G401 (cell line): ENCODE data around the gene TSPAN4. TPM values are rescaled to one million over a fixed set of nuclear protein-coding genes. Genes with fewer than 3 reads are reported as not detected.

Experiments
- DNase-seq: peaks from one replicate; pipeline ENCODE4 v3.0.0-alpha.2; 2015; ENCODE audit warnings: low spot score
- in situ Hi-C: cut with HindIII; loops from 2 replicates; pipeline ENCODE4 v1.10.0; 2016; ENCODE audit warnings: low sequenced_read_pairs, mixed read lengths
- total RNA-seq: library from RNA; depleted of rRNA; stranded (reverse); fragments of >200 nt; shearing (Covaris generic); gene quantifications from 2 replicates; pipeline ENCODE4 v1.2.3, GENCODE V29; 2014

Gene TSPAN4
- total RNA-seq, 1 experiment from 2014 or later = 182 TPM

- in situ Hi-C loops = no loop called here
- DNase-seq = no peak
These were observed 31.1 kb downstream of the TSPAN4 start for GRCh38 chr11:873706-874105.

- no peak for DNase-seq
- in situ Hi-C loops = no loop called here
These were observed 32.6 kb downstream of the TSPAN4 start for GRCh38 chr11:875203-875602.

GRCh38 chr11:875769-876301 is 33.2 kb downstream of the TSPAN4 start:
- DNase-seq = no peak
- in situ Hi-C loops = no loop called here

- DNase-seq = peak; percentile 91
- in situ Hi-C loops = no loop called here
These were observed 33.9 kb downstream of the TSPAN4 start for GRCh38 chr11:876545-876944.

GRCh38 chr11:877565-877964 is 34.9 kb downstream of the TSPAN4 start:
- no peak for DNase-seq
- in situ Hi-C loops = no loop called here

- DNase-seq = no peak
- in situ Hi-C loops = no loop called here
These were observed 37.8 kb downstream of the TSPAN4 start for GRCh38 chr11:880447-880846.

- no peak for DNase-seq
- in situ Hi-C loops = no loop called here
These were observed 39.9 kb downstream of the TSPAN4 start for GRCh38 chr11:882596-882995.

- in situ Hi-C loops = no loop called here
These were observed 40.9 kb downstream of the TSPAN4 start for GRCh38 chr11:883527-883926.

GRCh38 chr11:884578-885070 is 42.0 kb downstream of the TSPAN4 start:
- in situ Hi-C loops = no loop called here

More at GRCh38 chr11:883527-883926, 40.9 kb downstream of the TSPAN4 start:
- no peak for DNase-seq

GRCh38 chr11:886568-886967 is 43.9 kb downstream of the TSPAN4 start:
- no peak for DNase-seq
- in situ Hi-C loops = no loop called here

More at GRCh38 chr11:884578-885070, 42.0 kb downstream of the TSPAN4 start:
- DNase-seq = no peak

- DNase-seq = peak; percentile 33
- in situ Hi-C loops = no loop called here
These were observed 44.9 kb downstream of the TSPAN4 start for GRCh38 chr11:887589-887988.

- DNase-seq = peak; percentile 98
- in situ Hi-C loops = no loop called here
These were observed 45.9 kb downstream of the TSPAN4 start for GRCh38 chr11:888310-889212.

GRCh38 chr11:889257-889656 is 46.6 kb downstream of the TSPAN4 start:
- in situ Hi-C loops = no loop called here
- DNase-seq = no peak

- in situ Hi-C loops = no loop called here
- no peak for DNase-seq
These were observed 47.2 kb downstream of the TSPAN4 start for GRCh38 chr11:889687-890475.

GRCh38 chr11:890794-891540 is 48.3 kb downstream of the TSPAN4 start:
- in situ Hi-C loops = no loop called here
- no peak for DNase-seq

GRCh38 chr11:893008-893654 is 50.5 kb downstream of the TSPAN4 start:
- in situ Hi-C loops = no loop called here

GRCh38 chr11:894575-895201 is 52.0 kb downstream of the TSPAN4 start:
- in situ Hi-C loops = no loop called here
- DNase-seq = no peak

More at GRCh38 chr11:893008-893654, 50.5 kb downstream of the TSPAN4 start:
- DNase-seq = no peak
